ENCODE data around the gene LYPD5. TPM values are rescaled to one million over a fixed set of nuclear protein-coding genes. Genes with fewer than 3 reads are reported as not detected.

Gene LYPD5
- total and polyA plus RNA-seq, 2 of the 13 experiments (the other 11 are each of a cell fraction or from before 2014, with no cell fraction given): not detected

GRCh38 chr19:43754503-43755255 is 47.6 kb downstream of the LYPD5 start, which contains the start of gene SMG9 (continued):
- TF ChIP-seq ARID4A (CRISPR knock-in tag; IDR thresholded peaks at IDR 0.05; ENCODE audit: borderline replicate concordance) (peak; percentile 85), ZBTB2 (CRISPR knock-in tag; IDR thresholded peaks at IDR 0.05; ENCODE audit: low read depth) (0 out of 2 replicates have a peak, but pooled peaks have one; percentile 21), MIER3 (CRISPR knock-in tag; IDR thresholded peaks at IDR 0.05; ENCODE audit: borderline replicate concordance) (0 out of 2 replicates have a peak, but pooled peaks have one; percentile 24), CENPX (CRISPR knock-in tag; IDR thresholded peaks at IDR 0.05) (no peak), ZNF672 (CRISPR knock-in tag; IDR thresholded peaks at IDR 0.05) (no peak), MLX (CRISPR knock-in tag; IDR thresholded peaks at IDR 0.05) (no peak), ZBTB4 (CRISPR knock-in tag; IDR thresholded peaks at IDR 0.05; ENCODE audit: borderline replicate concordance) (peak; percentile 94; the same call in 1 of the 2 replicates), PHF8 (CRISPR knock-in tag; IDR thresholded peaks at IDR 0.05) (peak; percentile 95), MAFF (IDR thresholded peaks at IDR 0.05; ENCODE audit: low read depth, low read length) (no peak), PATZ1 (CRISPR knock-in tag; IDR thresholded peaks at IDR 0.05) (peak; percentile 81), DR1 (CRISPR knock-in tag; IDR thresholded peaks at IDR 0.05) (0 out of 2 replicates have a peak, but pooled peaks have one; percentile 48), HOMEZ (CRISPR knock-in tag; IDR thresholded peaks at IDR 0.05; ENCODE audit: low read depth) (no peak), GLI4 (CRISPR knock-in tag; IDR thresholded peaks at IDR 0.05; ENCODE audit: borderline replicate concordance) (peak; percentile 58; the same call in 1 of the 2 replicates), HNRNPK (IDR thresholded peaks at IDR 0.05; ENCODE audit: low read depth, low read length, poor library complexity, severe bottlenecking) (peak; percentile 86)

Measured in HepG2 (cell line).